GM18508 (cell line): ENCODE measurements around the gene MAD1L1.
"Not testable (repeated sequence)": the region's sequence is repeated elsewhere in the genome, so short reads cannot be mapped to it uniquely, and the experiment has no call there.

Experiments
- ATAC-seq: cut with Tn5 transposase; IDR thresholded peaks from one replicate; pipeline ENCODE4 v1.9.1; 2021; ENCODE audit warnings: moderate number of reproducible peaks; ENCODE audit not compliant: insufficient read depth, unreplicated experiment

MAD1L1 gene

DNA sequence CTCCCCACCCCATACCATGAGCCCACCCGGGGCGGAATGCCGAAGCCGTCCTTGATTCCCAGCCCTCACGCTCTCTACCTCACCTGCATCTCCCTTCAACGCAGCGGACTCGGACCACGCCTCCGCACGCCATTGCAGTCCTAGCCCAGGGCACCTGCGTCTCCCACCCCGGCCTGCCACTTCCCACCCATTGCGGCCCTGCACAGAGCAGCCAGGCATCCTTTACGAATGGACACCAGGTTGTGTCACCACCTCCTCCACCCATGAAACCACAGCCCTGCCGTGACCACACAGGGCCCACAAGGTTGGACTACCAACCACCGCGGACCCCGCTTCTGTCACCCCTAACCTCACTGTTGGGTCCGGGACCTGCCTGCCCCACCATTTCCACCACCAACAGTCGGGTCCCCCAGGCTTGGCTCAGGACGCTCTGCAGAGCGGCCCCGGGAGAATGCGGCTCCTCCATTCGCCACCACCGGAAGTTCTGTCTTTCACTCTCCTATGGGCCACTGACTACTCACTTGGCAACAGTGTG lies 232.5 kb downstream of the MAD1L1 start:
- ATAC-seq: no peak

- no peak for ATAC-seq
Observed at GRCh38 chr7:1999278-1999984, 233.3 kb downstream of the MAD1L1 start.

DNA sequence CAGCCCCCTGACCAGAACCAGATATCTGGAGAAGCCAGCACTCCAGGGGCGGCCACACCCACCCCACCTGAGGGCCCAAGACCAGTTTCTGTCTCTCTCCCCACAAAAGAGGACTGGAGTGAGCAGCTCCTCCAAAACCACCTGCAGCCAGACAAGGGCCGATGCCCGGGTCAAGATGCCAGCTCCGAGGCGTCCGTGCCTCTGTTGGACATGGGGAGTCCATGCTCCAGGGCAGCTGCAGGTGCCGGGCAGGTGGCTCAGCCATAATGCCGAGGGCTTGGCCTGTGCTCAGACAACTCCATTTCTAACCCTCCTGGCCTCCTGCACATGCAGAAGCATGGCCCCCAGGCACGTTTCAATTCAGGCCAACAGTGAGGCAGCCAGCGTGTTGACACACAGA lies 234.6 kb downstream of the MAD1L1 start:
- ATAC-seq: no peak

- no peak for ATAC-seq
Observed at GRCh38 chr7:1997537-1998076, 235.1 kb downstream of the MAD1L1 start.

GRCh38 chr7:1996816-1997215 lies 235.9 kb downstream of the MAD1L1 start:
- no peak for ATAC-seq

DNA sequence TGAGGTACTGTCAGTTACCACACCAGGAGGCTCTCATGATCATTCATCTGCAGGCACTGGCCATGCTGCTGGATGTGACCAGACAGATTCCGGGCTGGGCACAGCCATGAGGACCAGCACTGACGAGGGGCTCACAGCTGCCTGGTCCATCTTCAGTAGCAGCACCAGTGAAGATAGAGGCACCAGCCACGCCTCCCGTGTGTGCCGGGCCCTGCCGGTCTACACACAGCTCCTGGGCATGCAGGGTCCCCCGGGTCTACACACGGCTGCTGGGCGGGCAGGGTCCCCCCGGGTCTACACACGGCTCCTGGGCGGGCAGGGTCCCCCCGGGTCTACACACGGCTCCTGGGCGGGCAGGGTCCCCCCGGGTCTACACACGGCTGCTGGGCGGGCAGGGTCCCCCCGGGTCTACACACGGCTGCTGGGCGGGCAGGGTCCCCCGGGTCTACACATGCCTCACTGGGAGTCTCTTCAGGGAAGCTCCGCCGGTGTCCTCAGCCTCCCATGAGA lies 236.8 kb downstream of the MAD1L1 start:
- not testable (repeated sequence) for ATAC-seq

DNA sequence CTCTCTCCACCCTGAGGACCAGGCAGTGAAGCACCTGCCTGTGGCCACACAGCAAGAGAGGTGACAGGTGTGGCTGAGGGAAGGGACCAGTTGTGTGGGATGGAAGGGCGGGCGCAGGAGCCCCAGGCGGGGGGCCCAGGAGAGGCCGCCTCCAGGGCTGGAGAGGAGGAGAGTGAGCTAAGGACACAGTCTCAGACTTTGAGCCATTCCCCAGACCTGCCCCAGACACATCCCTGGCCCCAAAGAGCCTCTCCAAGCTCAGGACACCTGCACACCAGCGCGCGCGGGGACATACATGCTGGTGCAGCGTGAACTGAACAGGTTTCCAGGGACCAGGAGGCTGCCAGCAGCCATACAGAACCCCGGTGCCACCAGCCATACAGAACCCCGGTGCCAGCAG lies 237.3 kb downstream of the MAD1L1 start:
- ATAC-seq: no peak

- no peak for ATAC-seq
Observed at GRCh38 chr7:1994931-1995330, 237.8 kb downstream of the MAD1L1 start.

DNA sequence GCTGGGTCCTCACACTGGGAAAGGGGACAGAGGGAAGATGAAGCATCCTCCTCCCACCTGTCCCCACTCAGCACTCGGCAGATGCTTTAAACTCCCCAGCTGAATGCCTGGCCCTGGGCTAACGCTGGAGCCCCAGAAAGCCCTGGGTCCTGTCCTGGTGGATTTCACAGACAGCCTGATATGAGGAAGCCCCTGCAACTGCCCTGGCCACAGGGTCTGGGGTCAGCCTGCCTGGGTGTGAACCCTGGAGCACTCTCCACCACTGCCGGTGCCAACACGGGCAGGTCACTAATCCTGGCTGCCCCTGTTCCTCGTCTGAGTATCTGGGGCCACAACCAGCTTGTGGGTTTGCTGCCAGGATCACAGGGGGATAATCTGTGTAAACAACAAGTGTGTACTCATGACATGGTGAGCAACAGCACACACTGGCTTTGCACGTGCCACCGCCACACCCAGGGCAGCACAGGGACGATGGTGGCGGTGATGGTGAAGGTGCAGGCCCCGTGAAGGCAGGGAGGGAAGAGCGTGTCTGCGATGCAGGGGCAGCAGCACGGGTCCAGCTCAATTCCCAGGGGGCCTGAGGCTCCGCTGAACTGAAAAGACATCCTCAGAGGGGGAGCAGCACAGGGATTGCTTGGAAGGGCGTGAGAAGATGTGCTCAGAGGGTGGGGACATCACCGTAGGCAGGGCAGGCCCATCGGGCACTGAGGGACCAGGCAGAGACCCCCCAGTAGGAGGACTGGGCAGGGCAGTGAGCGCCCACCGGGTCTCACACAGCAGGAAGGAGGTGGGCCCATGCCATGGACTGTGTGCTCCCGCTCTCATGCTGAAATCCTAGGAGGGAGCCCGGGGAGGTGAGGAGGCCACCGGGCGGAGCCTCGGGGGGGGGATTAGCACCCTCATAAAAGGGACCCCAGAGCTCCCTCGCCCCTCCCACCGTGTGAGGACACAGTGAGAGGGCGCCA lies 238.7 kb downstream of the MAD1L1 start:
- ATAC-seq: no peak

- ATAC-seq: no peak
Observed at GRCh38 chr7:1993031-1993695, 239.6 kb downstream of the MAD1L1 start.

- no peak for ATAC-seq
Observed at GRCh38 chr7:1992554-1992953, 240.2 kb downstream of the MAD1L1 start.

GRCh38 chr7:1990001-1990670 lies 242.6 kb downstream of the MAD1L1 start:
- ATAC-seq: no peak

- no peak for ATAC-seq
Observed at GRCh38 chr7:1989049-1989860, 243.5 kb downstream of the MAD1L1 start.

DNA sequence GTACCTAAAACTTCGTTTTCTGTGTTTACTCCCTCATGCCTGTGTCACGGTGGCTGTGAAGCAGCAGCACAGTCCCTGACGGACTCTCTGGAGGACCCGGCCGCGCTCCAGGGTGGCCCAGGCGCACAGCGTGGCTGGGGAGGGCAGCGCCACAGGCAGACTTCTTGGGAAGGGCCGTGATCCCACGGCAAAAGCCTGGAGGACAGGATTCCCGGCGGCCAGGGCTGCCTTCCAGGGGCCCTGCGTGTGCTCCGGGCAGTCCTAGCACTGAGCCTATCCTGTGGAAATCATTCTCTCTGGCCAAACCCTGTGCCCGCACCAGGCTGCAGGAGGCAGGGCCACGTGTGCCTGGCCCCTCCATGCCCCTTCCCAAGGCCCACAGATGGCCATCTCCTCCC lies 244.2 kb downstream of the MAD1L1 start:
- ATAC-seq: no peak

DNA sequence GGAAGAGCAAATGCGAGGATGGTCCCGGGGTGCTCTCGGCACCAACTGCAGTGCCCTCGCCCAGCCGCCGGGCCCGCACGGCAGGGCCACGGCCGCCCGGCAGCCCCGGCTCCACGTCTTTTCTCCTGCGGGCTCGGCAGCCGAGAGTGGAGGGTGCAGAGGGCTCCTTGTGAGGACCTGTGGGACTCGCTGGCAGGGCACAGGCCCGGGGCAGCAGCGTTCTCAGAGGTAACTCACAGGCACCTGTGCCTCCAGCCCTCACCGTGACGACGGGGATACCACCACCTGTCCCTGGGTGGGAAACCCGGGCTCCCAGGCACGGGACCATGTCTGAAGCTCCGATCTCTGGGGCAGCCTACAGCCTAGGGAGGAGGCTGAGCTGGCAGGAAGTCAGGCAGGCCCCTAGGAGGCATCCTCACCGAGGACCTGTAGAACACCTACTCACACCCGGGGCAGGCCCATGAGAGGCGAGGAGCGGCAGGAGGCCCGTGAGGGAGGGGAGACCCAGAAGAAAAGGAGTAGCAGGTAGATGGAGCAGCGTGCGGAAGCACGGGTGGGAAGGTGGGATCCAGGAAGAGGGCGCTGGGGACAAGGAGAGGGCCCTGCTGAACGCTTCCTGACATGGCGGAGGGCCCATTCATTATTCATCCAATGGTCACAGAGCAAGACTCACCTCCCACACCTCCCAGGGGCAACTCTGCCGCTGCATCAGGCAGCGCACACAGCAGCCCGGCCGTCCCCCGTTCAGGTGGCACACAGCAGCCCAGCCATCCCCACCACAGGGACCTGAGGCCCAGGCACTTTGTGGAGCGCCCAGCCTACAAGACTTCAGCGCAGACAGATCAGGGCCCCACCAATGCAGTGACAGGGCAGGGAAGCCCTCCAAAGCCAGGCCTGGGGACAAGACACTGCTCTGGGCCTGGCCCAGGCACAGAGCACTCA lies 244.9 kb downstream of the MAD1L1 start:
- ATAC-seq: no peak

- no peak for ATAC-seq
Observed at GRCh38 chr7:1987084-1987535, 245.6 kb downstream of the MAD1L1 start.

DNA sequence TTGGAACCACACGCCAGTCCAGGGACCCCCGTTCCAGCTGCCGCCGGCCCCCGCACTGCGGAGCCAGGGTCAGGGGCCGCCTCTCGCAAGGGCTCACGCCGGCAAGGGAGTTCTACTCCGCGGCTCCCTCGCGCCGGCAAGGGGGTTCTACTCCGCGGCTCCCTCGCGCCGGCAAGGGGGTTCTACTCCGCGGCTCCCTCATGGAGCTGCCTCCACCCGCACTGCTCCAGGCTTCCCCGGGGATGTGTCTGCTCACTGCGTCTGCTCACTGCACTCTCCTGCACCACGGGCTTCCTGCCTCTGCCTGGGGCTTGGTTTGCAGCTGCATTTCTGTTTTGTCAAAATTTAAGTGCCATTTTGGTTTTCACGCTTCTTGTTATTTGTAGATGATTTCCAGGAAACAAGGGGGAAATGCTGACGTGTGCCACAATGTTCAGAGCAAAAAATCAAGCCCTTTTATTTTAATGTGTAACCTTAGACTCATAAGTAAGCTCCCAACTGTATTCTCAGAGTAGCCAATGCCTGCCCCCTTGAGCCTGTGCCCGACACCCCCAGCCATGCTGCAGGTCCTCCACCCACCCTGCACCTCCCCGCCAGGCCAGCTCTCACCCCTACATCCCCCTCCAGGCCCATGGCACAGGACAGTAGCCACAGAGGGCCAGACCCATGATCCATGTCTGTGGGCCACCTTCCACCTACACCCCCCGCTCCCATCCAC lies 246.2 kb downstream of the MAD1L1 start:
- ATAC-seq: no peak
